Fibroblast of lung (primary cell): ENCODE measurements around the gene ECT2.

Source experiments
- EZH2 ChIP-seq: IDR thresholded peaks from 2 replicates; pipeline ENCODE4 v1.5.1; 2012; ENCODE audit warnings: low read length, control low read depth, mild to moderate bottlenecking; ENCODE audit errors: missing control alignments
- TF ChIP-seq, protein P1 (sequence below), 2 donors: IDR thresholded peaks in 1 of 2; conservative IDR thresholded peaks in 1 of 2; 1 replicate in 1 of 2; 2 replicates in 1 of 2; pipeline ENCODE4 v1.5.1; 2011 to 2012; ENCODE audit warnings: low read length in 2 of 2, control low read depth in 1 of 2, inconsistent platforms in 1 of 2, low read depth in 1 of 2, mild to moderate bottlenecking in 1 of 2

DNA sequence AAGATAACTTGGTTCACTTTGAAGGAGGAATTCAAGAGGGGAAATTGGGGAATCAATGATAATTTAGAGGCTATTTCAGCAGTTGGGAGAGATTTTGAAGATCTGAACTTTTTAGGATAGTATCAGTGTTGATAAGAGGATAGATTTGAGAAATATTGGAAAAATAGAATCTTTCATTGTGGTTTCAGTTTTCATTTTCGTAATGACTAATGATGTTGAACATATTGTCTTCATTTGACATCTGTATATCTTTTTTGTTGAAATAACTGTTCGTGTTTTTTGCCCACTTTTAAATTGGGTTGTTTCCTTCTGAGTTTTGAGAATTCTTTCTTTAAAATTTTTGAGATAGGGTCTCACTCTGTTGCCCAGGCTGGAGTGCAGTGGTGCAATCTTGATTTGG is 21.1 kb downstream of the ECT2 start:
- TF ChIP-seq, protein P1, sequence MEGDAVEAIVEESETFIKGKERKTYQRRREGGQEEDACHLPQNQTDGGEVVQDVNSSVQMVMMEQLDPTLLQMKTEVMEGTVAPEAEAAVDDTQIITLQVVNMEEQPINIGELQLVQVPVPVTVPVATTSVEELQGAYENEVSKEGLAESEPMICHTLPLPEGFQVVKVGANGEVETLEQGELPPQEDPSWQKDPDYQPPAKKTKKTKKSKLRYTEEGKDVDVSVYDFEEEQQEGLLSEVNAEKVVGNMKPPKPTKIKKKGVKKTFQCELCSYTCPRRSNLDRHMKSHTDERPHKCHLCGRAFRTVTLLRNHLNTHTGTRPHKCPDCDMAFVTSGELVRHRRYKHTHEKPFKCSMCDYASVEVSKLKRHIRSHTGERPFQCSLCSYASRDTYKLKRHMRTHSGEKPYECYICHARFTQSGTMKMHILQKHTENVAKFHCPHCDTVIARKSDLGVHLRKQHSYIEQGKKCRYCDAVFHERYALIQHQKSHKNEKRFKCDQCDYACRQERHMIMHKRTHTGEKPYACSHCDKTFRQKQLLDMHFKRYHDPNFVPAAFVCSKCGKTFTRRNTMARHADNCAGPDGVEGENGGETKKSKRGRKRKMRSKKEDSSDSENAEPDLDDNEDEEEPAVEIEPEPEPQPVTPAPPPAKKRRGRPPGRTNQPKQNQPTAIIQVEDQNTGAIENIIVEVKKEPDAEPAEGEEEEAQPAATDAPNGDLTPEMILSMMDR (conservative IDR thresholded peaks at IDR 0.05 in 1 of 2, IDR thresholded peaks at IDR 0.05 in 1 of 2; ENCODE audit: low read depth in 1 of 2, low read length in 2 of 2): no peak
- no peak for TF ChIP-seq EZH2
